T47D (cell line): Measurements from ENCODE around the gene COA6.
A peak's percentile ranks its signal among the peaks of the same experiment; 100 is the strongest.

Source experiments
- DNase-seq, 2 experiments: peaks; one replicate each; pipeline versions ENCODE4 v3.0.0 to v3.0.0-alpha.2; 2011 to 2012; ENCODE audit warnings: low read depth in 1 of 2, low spot score in 1 of 2
- JUND ChIP-seq: IDR thresholded peaks from 2 replicates; pipeline ENCODE4 v1.6.1; 2012; ENCODE audit warnings: low read depth
- in situ Hi-C: cut with HindIII; loops from 2 replicates; pipeline ENCODE4 v1.10.0; 2016; ENCODE audit warnings: low sequenced_read_pairs, low pct_unique_long_range_greater_than_20kb

Gene COA6

DNA sequence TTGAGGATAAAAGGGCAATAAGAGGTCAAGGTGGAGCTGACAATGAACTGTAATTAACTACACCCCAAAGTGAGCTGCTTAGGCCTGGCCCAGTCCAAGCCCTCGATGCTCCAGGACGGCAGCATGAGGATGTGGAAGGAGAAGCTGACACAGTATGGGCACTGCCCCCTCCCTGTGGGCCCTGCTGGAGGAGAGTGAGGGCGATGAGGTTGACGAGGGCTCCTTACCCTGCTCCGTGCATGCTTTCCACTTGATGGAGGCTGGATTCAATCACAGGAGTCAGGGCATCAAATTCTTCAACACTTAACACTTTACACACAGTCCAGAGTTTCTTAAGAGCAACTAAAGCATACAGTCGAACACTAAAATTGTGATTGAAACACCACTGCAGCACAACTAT, 32.4 kb downstream of the COA6 start:
- in situ Hi-C loops = no loop called here
- no peak for TF ChIP-seq JUND
- no peak for DNase-seq

DNA sequence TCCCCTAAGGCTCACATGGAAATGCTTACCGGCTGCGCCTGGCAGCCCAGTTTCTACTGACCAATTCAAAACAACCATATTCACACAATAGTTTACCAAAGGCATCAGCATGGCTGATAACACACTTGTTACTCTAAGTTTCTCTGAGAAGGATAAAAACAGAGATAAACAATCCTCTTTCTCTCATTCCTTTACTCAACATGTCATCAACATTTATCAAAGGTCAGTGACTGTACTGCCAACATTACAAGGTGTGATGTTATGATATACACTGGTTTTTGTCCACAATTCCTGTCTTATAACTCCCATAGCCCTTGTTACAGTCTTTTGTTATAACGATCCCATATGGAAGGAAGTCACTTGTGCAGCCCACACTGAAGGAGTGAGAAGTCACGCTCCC, 33.6 kb downstream of the COA6 start:
- DNase-seq = no peak
- in situ Hi-C loops = no loop called here
- no peak for TF ChIP-seq JUND

DNA sequence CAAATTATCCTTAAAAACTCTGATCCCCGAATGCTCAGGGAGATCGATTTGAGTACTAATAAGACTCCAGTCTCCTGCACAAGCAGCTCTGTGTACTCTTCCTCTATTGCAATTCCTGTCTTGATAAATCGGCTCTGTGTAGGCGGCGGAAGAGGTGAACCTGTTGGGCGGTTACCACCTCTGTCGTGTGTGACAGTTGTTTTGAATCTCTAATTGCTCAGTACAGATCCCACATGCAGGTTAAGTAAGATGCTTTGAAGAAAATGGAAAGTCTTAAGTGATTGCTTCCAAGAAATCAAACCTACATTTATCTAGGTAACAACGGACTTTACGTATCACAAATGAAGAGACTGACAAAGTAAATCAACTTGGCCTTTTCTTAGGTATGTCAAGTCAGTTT, 35.5 kb downstream of the COA6 start:
- DNase-seq = no peak
- TF ChIP-seq JUND = no peak
- in situ Hi-C loops = no loop called here

DNA sequence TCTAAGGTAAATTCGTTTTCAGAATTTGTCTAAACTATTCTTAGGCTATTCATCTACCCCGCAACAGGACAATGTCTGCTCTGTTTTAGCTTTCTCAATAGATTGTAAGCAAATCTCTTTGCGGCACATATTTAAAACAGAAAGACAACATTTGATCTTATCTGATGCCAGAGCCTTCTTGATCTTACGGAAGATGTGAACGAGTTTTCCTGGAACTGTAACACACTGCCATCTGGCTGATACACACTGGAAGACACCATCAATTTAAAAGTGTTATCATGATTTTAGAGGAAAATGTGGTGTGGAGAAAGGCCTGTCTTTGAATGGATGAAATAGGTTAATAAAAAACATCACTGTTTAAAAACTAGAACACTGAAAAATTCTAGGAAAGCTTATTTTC, 36.1 kb downstream of the COA6 start:
- no peak for TF ChIP-seq JUND
- in situ Hi-C loops = no loop called here
- DNase-seq = no peak

DNA sequence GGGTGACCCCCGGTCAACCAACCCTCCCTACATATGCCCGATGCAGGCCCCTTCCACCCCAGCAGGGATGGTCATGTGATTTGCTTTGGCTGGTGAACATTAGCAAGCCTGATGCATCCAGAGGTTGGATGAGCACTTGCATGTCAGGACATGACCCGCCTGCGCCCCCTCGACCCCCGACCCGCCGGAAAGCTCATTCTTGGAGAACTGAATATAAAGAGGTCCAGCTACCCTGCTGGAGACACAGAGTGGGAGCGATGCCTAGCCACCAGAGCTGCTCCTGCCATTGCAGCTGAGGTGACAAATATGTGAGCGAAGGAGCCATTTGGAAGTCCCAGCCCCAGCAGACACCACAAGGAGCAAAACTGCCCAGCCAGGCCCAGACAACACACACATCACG, 39.6 kb downstream of the COA6 start:
- TF ChIP-seq JUND = no peak
- in situ Hi-C loops = no loop called here
- no peak for DNase-seq

DNA sequence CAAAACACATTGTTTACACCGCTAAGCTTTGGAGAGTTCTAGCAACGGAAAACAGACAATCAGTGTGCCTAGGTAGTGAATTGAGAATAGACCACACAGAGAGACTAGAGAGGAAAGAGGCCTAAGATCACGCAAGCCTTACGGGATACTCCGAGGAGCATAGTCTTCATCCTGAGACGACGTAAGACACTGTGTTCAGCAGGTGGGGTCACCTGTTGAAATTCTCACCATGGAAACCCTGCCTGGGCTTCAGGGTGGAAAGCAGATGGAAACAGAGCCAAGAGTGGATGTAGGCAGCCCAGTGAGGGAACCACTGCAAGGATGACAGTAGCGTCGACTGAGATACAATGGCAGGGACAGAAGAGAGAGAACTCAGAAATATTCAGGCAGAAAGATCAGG, 40.2 kb downstream of the COA6 start:
- no peak for DNase-seq
- no peak for TF ChIP-seq JUND
- in situ Hi-C loops = no loop called here

DNA sequence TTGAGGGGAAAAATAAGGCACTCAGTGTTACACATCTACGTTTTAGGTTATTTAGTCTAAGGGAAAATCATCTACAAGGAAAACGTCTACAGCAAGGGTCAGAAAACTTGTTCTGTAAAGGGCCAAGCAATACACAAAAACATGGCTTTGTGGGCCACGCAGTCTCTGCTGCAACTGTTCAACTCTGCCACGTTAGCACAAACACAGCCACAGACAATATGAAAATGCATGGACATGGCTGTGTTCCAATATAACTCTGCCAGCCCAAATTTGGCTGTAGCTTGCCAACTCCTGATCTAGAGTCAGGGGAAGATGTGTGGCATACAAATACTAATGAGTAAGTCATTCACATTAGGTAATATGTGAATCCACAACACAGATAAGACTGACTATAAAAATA, 40.7 kb downstream of the COA6 start:
- in situ Hi-C loops = no loop called here
- no peak for TF ChIP-seq JUND
- no peak for DNase-seq

DNA sequence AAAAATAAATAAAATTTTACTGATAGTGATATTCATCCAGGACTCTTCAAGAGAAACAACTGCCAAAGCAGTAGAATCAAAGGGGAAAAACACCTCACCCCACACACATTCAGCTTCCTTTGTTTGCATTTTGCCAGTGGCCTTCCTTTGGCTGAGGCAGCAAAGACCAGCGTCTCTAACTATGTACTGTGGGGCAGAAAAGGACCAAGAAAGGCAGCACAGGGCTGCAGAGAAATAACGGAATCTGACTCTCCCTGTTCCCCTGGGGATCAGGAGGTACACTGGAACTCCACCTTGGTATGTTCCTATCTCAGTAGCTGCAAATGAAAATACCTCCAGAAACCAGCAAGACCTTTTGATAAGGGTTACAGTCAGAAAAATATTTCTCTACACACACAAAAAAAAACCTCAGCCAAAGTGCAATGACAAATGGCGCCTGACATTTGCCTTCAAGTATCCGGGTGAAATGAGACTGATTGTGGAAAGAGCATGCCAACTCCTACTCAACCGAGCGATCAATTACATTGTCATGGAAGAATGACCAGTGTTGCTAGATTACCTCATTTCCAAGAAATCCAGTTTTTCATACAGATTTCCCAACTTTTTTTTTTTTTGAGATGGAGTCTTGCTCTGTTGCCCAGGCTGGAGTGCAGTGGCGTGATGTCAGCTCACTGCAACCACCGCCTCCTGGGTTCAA, 54.8 kb downstream of the COA6 start:
- in situ Hi-C loops = no loop called here
- TF ChIP-seq JUND = no peak

DNA sequence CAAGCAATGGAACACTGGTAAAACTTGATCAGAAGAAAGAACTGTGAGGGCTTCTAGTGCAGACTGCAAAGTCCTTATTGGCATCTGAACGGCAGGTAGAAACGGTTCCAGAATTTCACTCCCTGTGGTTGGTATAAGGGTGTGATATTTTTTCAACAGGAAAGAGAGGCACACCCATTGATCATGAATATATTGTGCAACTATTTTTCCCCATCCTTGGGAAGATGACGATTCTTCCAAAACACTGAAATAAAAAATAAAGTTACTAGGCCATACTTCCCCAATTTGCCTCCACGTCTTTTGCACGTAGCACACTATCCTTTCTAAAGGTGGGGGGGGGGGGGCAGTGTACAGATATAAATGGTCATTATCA, 56.2 kb downstream of the COA6 start:
- in situ Hi-C loops = no loop called here
- TF ChIP-seq JUND = no peak
- DNase-seq = no peak

More for the DNA sequence above, 54.8 kb downstream of the COA6 start:
- DNase-seq = no peak

DNA sequence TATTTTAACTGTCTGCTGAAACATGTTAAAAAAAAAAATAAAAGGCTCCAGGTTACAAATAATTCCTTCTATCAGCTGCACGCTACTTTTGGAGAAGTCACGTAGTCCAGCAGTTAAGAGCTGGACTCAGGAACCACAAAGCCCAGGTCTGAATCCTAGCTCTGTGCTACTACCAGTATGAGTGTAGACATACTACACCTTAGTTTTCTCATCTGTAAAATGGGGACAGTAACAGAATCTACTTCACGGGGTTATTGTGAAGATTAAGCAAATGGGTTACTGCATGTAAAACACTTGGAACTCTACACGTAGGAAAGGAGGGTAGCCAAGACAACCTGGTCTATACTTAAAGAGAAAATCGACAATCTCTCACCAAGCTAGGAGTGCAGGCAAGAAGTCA, 57.4 kb downstream of the COA6 start:
- no peak for DNase-seq
- in situ Hi-C loops = no loop called here
- TF ChIP-seq JUND = no peak

DNA sequence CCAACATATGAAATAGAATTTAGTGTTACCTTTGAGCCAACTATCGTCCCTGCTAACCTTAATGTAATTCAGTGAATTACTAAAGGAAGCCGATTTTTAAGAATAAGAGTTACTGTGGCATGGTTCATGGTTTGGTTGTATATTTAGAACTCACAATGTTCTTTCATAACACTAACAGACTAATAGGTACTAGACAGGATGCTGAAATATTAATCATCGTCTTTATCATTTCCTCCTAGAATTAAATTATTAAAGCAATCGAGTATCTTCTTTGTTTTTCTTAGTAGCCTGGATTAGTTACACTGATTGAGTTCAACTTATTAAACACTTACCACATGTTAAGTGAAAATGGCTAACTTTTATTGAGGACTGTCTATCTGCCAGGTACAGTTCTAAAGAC, 58.0 kb downstream of the COA6 start:
- no peak for DNase-seq
- in situ Hi-C loops = no loop called here
- TF ChIP-seq JUND = no peak

DNA sequence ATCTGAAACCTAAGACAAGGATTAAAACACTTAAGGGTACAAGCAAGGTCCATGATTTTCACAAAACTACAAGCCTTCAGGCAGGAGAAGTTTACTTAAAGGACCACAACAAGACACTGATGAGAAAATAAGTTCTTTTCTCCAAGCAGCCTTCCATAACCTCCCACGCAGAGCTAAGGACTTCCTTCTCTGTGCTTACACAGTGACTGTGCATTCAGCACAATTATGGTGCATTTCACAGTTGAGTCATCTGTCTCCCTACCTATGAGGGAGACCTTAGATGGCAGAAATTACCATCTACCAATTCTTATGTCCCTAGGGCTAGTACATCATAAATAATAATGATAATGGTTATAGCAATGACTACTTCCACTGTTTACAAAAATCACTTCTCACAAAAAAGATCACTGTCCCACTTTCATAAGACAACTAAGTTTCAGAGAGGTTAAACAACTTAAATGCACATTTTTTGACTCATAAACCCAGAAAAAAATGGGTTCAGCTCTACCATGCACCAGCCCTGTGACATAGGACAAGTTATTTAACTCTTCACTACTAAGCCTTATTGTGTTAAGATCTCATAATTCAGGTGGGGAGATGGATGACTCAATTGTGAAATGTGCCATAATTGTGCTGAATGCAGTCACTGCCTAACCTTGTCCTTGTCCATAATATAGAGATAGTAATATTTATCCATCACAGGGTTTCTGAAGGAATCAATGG, 60.5 kb downstream of the COA6 start:
- DNase-seq = peak in 1 of 2 experiments; percentile 16
- TF ChIP-seq JUND = no peak
- in situ Hi-C loops = no loop called here
